Eye (tissue), 1 donor: ENCODE data around the gene CCT6B.
"Not testable (repeated sequence)": the region's sequence is repeated elsewhere in the genome, so short reads cannot be mapped to it uniquely, and the experiment has no call there.

Experiments
- DNase-seq: peaks from one replicate; pipeline ENCODE4 v3.0.0-alpha.2; 2015

The CCT6B gene

DNA sequence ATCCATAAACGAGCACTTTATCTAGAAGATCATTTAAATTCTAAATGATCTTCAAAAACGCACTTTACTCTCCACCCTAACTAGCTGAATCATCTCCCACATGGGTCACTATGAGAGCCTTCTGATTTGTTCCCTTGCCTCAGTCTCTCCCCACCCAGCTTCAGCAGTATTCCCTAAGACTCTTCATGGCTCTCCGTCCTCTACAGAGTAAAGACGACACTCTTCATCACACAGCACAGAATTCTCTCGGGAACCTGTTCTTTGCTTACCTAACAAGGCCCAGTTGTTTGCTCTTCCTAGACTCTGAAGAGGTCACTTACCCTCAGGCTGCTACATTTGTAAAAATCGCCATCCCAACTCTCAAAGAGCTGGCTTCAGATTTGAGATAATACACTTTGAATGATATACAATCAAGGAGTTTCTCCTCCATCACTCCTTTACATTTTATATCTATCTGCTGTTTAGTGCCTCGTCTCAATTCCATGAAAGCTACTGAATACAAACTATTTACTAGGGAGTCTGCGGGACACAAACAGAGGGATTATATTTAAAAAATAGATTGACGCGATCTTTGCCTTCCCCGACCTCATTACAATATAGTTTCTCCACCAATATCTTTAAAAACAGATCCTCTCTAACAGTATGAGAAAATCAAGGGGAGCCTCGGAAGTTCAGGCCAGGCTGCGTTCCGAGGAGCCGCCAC lies 18.5 kb upstream of the CCT6B start:
- peak; percentile 35 for DNase-seq

DNA sequence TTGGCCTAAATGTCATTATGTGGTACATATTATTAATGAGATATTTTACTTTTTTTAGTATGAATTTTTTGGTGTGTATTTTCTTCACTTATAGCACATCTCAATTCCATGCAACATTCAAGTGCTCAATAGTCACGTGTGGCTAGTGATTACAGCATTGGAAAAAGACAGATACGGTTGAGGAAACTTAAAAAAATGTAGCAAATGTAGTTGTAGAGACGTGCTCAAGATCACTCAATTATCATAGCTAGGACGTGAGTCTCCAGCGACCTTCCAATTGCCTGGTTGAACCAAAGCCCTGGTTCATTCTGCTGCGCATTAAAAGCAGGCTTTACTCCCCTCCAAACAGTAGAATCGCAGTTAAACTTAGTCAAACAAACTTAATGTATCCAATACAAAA lies 17.9 kb upstream of the CCT6B start:
- DNase-seq, result no peak

DNA sequence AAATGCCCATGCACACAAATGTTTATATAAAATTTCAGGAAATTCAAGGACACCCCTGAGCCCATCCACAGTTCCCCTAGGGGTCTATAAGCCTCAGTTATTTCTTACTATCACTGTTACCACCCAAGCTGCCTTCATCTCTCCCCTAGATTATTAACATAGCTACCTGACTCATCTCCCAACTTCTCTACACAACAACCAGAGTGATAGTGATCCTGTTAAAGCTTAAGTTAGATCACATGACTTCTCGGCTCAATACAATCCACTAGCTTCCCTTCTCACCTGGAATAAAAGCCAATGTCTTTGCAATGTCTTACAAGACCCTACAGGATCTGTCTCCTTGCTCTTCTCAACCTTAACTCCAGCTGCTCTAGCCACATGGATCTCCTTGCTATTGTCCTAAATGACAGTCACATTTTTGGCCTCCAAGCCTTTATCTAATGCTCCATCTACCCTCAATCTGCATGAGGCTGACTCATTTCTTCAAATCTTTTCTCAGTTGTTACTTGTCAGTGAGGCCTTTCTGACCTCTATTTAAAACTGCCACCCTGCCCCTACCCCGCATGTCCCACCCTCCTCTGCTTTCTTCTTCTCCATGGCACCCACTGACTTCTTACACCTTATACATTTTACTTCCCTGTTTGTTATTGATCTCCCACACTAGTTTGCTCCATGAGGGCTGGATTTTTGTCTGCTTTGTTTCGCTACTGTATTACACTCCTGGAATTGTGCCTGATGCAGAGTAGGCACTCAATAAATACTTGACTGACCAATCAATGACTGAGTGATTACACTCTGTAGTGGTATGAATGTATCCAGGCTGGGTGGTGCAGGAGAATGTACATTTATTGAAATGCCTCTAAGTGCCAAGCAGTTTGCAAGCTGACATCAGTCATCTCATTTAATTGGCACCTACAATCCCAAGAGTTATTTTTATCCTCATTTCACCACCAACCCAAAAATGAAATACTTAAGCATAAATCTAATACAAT lies 13.8 kb upstream of the CCT6B start:
- DNase-seq, result no peak

DNA sequence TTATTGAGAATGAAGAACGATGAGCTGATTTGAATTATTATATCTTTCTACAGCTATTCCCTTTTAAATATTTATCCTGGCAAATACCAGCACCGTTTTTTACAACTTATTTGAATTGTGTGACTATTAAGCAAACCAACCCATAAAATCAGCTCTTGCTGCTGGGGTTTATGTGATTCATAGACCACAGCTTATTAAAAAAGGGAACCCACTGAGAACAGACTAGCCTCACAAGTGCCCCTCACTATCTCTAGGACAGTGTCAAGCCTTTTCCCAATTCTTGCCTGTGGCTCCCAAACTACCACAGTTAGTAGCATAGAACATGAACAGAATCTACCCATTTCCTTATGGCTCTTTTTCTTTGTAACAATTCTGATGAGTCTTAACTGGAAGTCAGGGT lies 12.9 kb upstream of the CCT6B start:
- no peak for DNase-seq

DNA sequence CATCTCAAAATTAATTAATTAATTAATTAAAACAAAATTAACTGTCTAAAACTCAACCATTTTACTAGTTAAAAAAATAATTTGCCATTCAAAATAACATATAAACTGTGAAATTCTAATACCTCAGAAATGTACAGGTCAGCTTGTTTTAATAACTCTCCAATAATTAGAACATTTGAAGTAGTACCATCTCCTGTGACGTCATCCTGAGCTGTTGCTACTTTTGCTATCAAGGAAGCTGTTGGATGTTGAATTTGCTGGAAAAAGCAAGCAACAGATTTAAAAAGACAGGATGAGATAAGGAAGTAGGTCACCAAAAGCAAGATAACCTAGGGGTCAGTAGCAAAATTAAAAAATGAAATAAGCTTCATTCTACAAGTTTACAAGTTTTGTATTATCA lies 2.8 kb downstream of the CCT6B start:
- no peak for DNase-seq

DNA sequence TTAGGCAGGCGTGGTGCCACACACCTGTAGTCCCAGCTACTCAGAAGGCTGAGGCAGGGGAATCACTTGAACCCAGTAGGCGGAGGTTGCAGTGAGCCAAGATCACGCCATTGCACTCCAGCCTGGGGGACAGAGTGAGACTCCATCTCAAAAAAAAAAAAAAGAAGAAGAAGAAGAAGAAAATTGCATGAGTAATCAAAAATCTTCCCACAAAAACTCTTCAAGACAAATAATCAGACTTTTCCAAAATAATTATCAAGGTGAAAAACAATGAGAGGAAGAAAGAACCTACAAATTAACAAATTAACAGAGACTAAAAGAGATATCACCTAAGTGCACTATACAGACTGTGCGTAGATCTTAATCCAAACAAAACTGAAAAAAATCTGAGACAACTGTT lies 10.5 kb downstream of the CCT6B start:
- DNase-seq, result not testable (repeated sequence)

DNA sequence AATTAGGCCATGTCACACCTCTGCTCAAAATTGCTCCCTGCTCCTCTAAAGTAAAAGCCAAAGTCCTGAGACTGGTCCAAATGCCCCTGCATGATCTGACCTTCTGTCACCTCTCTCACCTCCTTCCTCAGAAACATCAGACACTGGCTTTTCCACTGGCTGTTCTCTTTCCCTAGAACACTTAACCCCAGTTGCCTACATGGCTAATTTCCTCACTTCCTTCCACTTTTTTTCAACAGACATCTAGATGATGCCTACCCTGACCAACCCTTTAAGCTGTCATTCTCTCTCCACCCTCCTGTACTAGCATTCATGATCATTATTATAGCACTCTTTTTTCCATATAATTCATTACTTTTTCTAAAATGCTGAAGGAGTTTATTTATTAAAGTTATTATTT lies 31.0 kb downstream of the CCT6B start:
- DNase-seq, result no peak

DNA sequence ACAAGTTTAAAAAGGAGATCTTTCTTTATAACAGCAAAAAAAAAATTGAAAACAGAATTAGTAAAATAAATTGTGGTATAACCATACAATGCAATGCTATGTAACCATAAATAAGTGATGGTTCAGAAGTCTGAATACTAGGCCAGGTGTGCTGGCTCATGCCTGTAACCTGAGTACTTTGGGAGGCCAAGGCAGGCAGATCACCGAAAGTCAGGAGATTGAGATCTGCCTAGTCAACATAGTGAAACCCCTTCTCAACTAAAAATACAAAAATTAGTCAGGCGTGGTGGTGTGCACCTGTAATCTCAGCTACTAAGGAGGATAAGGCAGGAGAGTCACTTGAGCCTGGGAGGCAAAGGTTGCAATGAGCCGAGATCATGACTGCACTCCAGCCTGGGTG lies 34.6 kb downstream of the CCT6B start:
- no peak for DNase-seq

DNA sequence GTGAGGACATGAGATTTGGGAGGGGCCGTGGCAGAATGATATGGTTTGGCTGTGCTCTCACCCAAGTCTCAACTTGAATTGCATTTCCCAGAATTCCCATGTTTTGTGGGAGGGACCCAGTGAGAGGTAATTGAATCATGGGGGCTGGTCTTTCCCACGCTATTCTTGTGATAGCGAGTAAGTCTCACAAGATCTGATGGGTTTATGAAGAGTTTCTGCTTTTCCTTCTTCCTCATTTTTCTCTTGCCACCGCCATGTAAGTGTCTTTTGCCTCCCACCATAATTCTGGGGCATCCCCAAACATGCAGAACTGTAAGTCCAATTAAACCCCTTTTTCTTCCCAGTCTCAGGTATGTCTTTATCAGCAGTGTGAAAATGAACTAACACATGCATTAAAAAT lies 40.6 kb downstream of the CCT6B start:
- no peak for DNase-seq

DNA sequence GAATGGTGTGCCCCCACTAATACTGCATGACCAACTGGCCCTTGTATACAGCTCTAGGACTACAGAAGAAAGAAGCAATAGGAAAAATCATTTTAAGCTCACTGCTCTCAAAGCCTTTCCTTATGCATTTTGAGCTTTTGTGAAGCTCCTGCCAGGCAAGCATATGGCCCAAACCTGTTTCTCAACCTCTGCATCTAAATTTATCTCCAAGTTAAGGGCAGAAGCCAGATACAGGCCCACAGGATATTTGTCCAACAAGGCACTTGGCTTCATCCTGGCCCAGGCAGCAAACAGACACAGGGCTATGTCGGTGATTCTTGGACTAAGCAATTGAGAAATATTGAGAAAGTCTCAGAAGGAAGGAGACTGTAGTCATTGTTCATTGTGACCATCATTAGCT lies 43.9 kb downstream of the CCT6B start:
- DNase-seq, result no peak

DNA sequence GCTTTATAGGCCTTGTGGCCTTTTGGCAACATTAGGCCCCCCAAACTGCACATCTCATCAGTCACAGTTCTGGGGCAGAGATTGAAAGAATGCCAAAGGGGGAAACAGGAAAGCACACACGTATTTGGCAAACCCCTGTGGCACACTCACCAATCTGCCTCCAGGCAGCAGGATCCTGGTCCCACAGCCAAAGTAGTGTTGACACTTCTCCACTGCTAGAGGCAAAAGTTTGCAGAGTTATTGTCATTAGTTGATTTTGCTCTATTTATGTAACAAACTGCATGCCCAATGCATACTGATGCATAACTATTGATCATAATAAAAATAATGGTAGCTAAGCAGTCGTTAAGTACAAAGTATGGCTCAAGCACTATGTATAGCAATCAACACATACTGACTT lies 45.1 kb downstream of the CCT6B start:
- DNase-seq, result no peak

DNA sequence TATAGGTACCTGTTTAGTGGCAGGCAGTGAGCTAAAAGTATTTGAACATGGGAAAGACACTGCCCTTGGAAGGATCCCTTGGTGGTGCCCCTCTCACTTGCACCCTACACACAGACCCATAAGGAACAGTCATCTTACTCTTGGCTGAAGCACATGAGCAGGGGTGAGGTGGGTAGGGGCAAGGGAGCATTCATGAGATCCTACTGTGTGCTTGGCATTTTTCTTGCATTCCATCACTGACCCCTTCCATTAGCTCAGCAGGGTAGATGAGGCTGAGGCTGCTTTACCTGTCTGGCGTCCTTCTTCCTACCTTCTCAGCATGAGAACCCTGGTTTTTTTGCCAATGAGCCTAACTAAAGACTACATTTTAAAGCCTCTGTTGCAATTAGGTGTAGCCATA lies 48.3 kb downstream of the CCT6B start:
- DNase-seq, result no peak

DNA sequence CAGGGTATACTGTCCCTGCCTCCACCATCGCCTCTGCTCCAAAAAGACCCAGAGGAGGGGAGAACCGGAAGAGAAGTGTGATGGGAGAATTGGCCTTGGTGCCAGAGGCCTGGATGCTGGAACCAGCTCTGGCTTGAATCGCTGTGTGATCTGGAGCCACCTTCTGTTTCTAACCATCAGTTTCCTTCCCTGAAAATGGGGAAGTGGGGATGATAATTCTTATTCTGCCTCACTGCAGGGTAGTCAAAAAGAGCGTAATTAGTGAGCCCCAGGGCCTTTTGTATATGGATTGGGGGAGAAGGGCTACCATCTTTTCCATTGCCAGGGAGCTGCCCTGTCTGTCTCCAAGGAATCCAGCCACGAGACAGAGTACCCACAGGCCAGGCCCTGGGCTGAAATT lies 52.2 kb downstream of the CCT6B start:
- DNase-seq, result no peak

DNA sequence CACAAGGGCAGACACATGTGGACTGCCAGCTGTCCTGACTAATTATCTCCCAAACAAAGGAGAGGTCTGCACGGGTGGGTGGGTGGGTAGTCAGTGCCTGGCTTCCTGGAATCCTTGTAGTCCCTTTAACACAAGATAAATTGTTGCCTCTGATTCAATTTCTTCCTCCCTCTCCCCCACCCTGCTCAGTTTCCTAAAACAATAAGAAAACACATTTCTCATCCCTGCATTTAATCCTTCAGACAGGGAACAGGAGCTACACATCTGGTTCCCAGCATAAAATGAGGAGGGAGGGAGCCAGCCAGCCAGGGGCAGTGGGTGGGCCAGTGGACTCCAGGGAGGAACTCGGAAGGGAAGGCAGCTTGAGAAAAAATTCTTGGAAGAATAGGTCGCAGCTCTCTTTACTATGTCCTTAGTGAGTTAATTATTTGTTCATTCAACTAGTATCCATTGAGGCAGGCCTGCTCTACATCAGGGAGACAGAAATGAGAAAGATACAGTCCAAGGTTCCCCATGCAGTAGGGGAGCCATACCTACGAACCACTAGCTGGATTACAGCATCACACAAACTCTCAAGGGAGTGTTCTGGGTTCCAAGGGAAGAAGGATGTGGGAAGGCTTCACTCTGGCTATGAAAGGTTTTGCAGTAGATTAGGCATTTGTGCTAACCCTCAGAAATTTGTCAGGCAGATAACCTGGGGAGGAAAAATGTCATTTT lies 58.3 kb downstream of the CCT6B start:
- peak; percentile 67 for DNase-seq

DNA sequence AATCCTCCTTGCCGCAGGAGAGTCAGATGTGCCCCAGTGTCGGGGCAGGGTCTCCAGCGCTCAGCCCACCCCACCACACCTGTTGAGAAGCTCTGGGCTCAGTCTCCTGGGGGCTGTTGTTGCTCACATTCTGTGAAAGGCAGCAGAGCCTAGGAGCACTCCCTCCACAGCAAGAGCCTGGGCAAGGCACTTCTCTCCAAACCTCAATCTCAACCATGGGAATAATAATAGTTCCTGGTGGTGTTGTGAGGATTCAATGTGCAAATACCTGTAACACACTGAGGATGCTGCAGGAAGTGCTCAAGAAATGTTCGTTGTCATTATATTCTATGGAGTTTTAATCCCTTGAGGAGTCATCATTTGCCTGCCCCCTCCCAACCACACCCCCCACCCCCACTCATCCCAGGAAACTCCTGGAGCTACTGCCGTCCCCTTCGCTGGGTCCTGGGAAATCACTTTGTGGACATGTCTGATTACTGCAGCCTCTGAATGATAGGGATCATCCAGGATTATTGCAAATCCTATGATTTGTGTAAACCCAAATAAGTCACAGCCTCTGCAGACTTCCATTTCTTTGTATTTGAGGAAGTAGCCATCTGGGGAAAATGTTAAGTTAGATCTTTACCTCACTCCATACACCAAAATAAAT lies 61.5 kb downstream of the CCT6B start:
- no peak for DNase-seq

DNA sequence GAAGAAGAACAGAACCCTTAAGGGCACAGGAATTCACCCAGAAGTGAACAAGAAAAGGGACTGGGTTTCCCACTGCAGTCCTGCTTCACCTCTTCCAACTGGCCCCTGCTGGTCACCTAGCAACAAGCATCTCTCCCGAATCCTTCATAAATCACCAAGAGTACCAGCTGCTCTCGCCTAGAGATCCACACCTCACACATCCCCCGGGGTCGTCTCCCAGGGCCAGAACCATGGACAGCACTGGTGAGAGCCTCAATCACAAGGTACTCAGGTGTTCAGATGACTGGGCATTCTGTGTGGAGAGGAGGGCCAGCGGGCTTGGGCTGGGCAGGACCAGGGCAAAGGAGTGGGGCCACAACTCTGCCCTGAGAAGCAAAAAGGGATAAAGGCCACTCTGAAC lies 65.9 kb downstream of the CCT6B start:
- DNase-seq, result peak; percentile 40

DNA sequence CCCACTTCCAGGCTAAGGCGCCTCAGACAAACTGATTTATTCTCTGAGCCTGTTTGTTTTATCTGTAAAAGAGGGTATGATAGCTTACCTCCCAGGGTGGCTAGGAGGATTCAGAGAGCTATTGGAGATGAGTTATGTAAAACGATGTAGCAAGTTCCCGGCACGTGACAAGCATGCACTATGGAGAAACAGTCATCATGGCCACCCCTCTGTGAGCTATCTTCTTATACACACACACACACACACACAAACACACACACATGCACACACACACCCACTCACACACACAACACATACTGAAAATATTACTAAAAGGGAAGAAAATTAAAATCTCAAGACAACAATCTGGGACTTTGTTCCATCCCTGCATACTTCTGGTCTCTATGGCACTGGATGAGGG lies 66.3 kb downstream of the CCT6B start:
- DNase-seq, result no peak

DNA sequence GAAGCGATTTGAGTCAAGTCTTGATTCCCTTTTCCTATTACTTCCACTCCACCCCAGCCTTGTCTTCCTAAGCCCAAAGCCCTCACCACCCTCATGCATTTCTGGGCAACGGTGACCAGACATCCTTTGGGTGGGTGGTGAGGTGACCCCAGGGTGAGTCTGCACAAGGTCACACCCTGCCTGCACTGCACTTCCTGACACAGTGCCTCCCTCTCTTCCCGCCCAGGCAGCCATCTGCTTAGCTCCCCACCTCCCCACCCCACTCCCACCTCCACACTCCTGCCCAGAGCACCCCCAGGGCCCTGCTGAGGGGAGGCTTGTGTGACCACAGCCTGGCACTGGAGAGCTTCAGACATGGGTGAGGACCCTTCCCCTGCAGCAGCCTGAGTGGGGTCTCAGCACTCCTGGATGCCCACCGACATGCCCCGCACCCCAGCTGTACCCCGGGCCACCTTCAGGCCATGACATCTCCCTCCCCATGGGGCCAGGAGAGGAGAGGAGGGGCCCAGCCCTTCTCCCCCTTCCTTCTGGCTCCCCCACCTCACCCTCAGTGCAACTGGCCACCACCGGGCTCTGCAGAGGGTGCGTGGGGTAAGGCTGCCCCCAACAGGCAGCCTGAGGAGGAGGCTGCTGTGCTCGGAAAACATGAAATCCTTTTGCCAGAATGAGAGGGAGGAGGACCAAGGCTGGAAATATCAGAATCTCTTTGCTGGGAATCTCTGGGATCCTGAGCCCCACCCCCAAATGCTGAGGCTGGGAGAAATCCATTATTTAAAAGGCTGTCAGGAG lies 68.6 kb downstream of the CCT6B start:
- DNase-seq, result peak; percentile 74

DNA sequence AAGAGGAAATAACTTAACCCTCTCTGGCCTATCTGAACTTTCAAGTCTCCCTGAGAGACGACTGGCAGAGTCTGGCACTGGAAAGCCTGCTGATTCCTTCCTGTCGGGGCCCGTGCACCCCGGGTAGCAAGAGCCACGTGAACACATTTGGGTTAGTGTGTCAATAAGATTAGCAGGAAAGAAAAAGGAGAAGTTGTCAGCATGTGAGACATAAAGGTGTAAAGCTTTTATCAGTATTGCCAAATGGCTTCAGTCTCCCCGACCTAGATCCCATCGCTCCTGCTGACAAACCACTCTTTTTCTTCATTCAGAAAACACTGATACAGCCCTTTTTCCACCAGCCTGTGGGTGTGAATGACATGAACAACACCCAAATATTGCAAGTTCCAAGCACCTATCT lies 74.4 kb downstream of the CCT6B start:
- no peak for DNase-seq

DNA sequence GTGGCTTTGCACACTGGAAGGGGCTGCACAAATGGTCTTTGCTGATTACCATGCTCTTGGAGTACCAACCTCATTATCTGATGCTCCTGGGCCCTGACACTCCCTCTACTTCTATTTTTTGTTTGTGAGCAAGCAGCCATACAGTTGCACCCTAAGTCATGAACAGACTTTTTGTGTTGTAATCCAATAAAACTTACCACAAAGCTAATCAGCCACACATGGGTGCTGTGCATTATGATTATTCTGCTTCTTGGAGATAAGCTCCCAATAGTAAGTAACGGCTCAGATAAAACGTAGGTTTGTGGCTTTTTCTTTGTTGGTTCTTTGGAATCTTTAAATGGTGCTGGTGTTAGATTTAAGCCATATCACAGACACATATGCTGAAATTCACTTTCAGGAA lies 76.2 kb downstream of the CCT6B start:
- no peak for DNase-seq

DNA sequence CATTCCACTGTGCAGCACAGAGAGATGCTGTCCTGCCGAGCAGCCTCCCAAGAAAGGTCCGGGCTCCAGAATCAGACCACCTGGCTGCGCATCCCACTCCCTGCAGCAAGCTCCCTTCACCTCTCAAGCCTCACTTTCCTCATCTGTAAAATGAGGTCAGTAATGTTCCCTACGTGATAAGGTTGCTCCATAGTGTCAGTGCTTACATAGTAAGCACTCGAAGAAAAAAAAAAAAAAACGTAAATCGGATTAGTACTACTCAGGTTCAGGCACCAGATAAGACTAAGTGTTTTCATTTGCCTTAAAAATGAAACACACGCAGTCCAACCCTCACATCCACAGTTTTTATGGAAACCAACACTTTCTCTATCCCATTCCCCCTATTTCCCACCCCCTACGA lies 76.7 kb downstream of the CCT6B start:
- DNase-seq, result no peak
